Measurements from ENCODE around the gene VAT1.

Gene VAT1

GRCh38 chr17:43026595-43026994, 4.4 kb upstream of the VAT1 start:
- DNase-seq, result no peak

- DNase-seq, result no peak
These were observed 3.8 kb upstream of the VAT1 start for GRCh38 chr17:43025766-43026537.

GRCh38 chr17:43025290-43025657, 3.1 kb upstream of the VAT1 start:
- no peak for DNase-seq

- DNase-seq, result peak; percentile 78
These were observed 2.5 kb upstream of the VAT1 start, which contains the start of gene RND2 for GRCh38 chr17:43024407-43025289. RND2 (plus strand) TSS chr17:43025231; CDS start chr17:43025348, 117 bp downstream.

DNA sequence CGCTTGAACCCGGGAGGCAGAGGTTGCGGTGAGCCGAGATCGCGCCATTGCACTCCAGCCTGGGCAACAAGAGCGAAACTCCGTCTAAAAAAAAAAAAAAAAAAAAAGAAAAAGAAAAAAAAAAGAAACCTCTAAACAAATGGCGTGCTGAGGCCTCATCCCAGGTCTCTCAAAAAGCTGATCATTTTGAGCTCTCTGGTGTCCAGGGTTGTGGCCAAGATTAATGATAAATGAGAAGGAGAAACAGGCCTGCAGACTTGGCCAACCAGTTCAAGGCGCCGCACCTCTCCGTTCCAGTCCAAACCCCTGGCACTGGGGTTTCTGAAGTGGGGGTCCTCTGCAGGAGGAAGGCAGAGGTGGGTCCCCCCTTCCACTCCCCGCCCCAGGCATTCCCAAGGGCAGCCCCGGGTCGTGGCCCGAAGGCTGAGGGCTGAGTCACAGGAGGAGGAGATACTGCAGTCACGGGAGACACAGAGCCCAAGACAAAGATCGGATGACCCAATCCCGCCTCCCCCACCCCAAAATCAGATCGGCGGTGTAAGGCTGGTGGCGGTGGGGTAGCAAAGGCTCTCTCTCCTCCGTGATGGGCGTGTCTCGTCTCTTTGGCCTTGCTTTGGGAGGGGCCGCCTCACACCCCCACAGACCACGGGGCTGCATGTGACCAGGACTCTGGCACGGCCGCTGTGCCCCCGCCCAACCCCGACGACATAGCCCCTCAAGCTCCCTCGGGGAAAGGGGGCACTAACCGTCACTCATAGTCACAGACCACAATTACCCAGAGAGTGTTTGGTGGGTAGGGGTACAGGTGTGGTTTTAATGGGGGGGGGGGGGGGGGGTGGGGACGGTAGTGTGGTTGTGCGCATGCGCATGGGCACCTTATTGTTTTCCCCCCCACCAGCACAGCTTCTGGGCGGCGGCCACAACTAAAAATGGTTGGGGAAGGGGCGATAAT, 1.1 kb downstream of the VAT1 start:
- peak; percentile 19 for DNase-seq

GRCh38 chr17:43020030-43020621, 2.1 kb downstream of the VAT1 start:
- no peak for DNase-seq

- DNase-seq, result no peak
These were observed 2.8 kb downstream of the VAT1 start for GRCh38 chr17:43019418-43019817.

GRCh38 chr17:43018932-43019331, 3.3 kb downstream of the VAT1 start:
- DNase-seq, result no peak

GRCh38 chr17:43018008-43018853, 4.0 kb downstream of the VAT1 start:
- no peak for DNase-seq

- no peak for DNase-seq
These were observed 6.0 kb downstream of the VAT1 start for GRCh38 chr17:43016216-43016615.

GRCh38 chr17:43015579-43015978, 6.6 kb downstream of the VAT1 start:
- no peak for DNase-seq

DNA sequence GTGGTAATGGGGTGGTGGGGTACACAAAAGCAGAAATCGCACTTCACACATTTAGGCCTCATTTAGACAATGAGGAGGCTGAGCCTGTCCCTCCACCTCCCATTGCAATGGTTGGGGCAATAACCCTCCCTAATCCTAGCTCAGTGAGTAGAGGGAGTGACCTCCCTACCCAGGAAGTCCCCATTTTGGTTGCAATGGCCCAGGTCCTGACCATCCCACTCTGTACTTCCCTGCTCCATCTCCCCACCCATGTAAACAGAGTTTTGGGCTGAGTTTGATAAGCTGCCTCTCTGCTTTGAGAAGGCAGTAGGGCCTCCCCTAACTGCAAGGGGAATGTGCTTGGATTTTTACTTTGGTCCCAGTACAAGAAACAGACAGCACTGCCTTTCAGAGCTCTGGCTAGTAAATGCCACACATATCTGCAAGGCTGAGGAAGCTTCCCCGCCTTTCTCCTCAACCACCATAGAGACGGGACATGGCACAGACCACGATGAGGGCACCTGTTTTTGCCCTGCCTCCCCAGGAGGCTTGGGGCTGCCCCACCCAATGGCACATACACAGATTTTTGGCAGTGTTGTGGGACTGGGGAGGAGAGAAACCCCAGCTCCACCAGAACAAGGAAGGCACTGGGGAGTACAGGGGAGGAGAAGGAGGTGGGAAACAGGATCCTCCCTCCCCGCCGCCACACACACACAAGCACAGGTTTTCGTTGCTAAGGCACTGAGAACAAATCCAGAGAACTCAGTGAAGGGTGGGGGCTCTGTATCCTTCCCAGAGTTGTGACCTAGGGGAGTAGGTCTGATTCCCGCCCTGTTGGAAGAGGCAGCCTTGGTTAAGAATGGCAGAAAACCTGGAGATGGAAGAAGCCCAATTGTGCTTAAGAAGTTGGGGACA, 7.3 kb downstream of the VAT1 start:
- DNase-seq, result no peak

DNA sequence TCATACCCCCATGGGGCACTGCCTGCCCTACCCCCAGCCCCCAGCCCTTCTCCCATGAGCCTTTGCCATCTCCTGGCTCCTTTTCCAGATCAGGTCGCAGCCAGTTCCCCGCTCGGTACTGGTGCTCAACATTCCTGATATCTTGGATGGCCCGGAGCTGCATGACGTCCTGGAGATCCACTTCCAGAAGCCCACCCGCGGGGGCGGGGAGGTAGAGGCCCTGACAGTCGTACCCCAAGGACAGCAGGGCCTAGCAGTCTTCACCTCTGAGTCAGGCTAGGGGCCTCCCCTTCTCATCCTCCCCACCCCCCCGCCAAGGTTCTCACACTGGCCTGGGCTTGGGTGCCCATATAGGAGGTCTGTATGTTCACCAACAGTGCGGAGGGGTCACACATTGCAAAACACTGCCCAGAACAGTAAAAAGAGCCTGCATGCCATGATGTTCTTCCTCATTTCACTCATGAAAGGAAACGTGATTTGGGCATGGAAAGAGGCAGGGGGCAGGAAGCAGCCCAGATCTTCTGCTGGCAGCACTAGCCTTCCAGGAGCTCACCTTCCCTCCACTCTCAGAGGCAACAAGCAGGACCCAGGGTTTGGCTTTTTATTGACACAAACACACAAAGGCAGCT, 8.1 kb downstream of the VAT1 start:
- no peak for DNase-seq

DNA sequence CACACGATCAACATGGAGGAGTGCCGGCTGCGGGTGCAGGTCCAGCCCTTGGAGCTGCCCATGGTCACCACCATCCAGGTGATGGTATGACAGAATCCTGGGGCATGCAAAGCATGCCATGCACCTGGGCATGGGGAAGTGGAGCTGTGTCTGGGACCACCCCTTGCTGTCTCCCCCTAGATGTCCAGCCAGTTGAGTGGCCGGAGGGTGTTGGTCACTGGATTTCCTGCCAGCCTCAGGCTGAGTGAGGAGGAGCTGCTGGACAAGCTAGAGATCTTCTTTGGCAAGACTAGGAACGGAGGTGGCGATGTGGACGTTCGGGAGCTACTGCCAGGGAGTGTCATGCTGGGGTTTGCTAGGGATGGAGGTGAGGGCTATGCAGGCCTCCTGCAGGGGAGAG, 8.9 kb downstream of the VAT1 start:
- DNase-seq, result no peak

DNA sequence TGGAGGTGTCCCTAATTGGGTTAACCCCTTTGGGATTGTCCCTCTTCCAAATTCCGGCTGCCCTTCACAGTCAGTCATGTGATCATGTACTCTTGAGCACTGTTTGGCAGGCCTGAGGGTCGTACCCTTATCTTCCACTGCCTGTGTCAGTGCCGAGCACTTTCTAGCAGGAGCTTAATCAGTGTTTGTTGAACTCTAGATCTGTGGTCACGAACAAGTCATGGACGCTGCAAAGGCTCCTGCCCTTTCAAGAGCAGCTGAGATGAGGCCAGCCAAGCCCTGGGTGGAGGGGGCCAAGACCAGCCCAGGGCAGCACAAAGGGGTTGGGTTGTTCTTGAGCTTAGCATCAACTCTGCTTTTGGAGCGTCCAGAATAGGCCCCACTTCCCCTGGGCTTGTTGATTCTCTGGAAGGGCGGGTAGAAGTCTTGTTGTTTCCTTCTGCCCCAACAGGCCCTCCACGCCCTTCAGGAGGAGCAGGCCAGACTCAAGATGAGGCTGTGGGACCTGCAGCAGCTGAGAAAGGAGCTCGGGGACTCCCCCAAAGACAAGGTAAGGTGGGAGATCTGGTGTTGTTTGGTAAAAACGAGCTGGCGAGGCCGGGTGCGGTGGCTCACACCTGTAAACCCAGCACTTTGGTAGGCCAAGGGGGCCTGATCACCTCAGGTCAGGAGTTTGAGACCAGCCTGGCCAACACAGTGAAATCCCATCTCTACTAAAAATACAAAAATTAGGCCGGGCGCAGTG, 10.3 kb downstream of the VAT1 start:
- no peak for DNase-seq

- no peak for DNase-seq
These were observed 11.4 kb downstream of the VAT1 start for GRCh38 chr17:43010667-43011308.

DNA sequence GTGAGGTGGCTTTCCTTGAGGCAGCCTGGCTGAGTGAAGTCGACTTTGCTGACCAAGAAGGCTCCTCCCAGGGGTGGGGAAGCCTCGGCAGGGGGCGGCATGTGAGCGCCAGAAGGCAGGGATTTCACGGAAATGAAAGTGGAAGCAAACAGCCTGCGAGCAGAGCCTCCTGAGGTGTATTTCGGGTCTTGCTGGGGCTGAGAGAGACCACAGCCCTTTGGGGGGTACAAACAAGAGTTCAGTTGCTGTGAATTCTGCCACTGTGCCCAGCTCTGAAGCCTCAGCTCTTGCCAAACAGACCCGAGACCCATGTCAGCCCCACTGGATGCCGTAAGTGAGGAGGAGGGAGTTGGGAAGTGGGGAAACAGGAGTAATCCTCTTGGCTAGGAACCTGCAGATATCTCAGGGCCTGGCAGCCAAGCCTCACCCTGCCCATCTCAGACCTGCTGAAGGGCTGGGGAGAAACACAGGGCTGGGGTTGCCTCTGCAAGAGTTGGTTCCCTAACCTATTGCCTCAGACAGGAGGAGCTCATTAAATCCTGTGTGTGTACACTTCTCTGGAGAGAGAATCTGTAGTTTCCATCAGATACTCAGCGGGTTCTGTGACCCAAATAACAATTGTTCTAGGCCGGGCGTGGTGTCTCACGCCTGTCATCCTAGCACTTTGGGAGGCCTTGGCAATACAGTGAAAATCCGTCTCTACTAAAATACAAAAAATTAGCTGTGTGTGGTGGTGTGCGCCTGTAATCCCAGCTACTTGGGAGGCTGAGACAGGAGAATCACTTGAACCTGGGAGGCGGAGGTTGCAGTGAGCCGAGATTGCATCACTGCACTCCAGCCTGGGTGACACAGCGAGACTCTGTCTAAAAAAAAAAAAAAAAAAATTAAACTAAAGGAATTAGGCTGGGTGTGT, 15.3 kb downstream of the VAT1 start, which contains the start of gene IFI35:
Gene IFI35, plus strand, starts transcription at position 146 of the 913 bp plus-strand sequence. Its CDS starts 164 bp downstream, at position 310.
- DNase-seq, result peak; percentile 78

All from activated T-cell treated with anti-CD3 and anti-CD28 coated beads for 4 hours (primary cell).